ENCODE data around the gene RPS6KB1.
"Not testable (repeated sequence)": the region's sequence is repeated elsewhere in the genome, so short reads cannot be mapped to it uniquely, and the experiment has no call there.

RPS6KB1 gene

DNA sequence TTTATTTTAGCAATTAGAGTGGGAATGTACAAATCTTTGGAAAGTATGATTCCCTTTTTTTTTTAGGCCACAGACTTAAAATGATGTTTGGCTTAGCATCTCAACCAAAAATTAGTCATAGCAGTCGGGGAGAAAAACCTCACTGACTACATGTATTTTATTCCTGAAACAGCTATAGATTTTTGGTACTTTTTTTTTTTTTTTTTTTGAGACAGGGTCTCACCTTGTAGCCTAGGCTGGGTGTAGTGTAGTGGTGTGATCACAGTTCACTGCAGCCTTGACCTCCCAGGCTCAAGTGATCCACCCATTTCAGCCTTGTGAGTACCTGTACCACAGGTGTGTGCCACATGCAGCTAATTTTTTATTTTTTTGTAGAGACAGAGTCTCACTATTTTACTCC is 48.2 kb downstream of the RPS6KB1 start:
- Histone ChIP-seq H3K27me3 (ENCODE audit: insufficient read depth, low read length, poor library complexity) (no peaks in the 10 kb centered on the region), H3K36me3 (ENCODE audit: insufficient read depth, low read length) (peaks cover 73% of the 10 kb centered on the region), H3K4me2 (ENCODE audit: insufficient read depth, low read length) (no peak overlapping the region), H3K9me3 (ENCODE audit: insufficient read depth, low read length, severe bottlenecking) (no peaks in the 10 kb centered on the region), H3K27ac (ENCODE audit: low read length) (no peak overlapping the region), H3K4me1 (ENCODE audit: insufficient read depth, low read length) (no peaks in the 10 kb centered on the region), H3K9ac (ENCODE audit: low read depth, low read length) (no peak overlapping the region), H2AFZ (ENCODE audit: low read depth, low read length) (no peak overlapping the region), H3K79me2 (ENCODE audit: insufficient read depth, low read length) (no peaks in the 10 kb centered on the region), H4K20me1 (ENCODE audit: insufficient read depth, low read length) (no peaks in the 10 kb centered on the region), H3K4me3 (ENCODE audit: low read depth in 1 of 2, low read length in 2 of 2) (no peak overlapping the region)
- no peak for TF ChIP-seq EZH2 (IDR thresholded peaks at IDR 0.05; ENCODE audit: borderline replicate concordance, low read depth, low read length, severe bottlenecking)
- TF ChIP-seq, protein P1, sequence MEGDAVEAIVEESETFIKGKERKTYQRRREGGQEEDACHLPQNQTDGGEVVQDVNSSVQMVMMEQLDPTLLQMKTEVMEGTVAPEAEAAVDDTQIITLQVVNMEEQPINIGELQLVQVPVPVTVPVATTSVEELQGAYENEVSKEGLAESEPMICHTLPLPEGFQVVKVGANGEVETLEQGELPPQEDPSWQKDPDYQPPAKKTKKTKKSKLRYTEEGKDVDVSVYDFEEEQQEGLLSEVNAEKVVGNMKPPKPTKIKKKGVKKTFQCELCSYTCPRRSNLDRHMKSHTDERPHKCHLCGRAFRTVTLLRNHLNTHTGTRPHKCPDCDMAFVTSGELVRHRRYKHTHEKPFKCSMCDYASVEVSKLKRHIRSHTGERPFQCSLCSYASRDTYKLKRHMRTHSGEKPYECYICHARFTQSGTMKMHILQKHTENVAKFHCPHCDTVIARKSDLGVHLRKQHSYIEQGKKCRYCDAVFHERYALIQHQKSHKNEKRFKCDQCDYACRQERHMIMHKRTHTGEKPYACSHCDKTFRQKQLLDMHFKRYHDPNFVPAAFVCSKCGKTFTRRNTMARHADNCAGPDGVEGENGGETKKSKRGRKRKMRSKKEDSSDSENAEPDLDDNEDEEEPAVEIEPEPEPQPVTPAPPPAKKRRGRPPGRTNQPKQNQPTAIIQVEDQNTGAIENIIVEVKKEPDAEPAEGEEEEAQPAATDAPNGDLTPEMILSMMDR (IDR thresholded peaks at IDR 0.05; ENCODE audit: borderline replicate concordance, extremely low read depth, low read length, poor library complexity, severe bottlenecking), result no peak
- ATAC-seq (ENCODE audit: insufficient read depth, low read depth) (no peak), DNase-seq (no peak)

DNA sequence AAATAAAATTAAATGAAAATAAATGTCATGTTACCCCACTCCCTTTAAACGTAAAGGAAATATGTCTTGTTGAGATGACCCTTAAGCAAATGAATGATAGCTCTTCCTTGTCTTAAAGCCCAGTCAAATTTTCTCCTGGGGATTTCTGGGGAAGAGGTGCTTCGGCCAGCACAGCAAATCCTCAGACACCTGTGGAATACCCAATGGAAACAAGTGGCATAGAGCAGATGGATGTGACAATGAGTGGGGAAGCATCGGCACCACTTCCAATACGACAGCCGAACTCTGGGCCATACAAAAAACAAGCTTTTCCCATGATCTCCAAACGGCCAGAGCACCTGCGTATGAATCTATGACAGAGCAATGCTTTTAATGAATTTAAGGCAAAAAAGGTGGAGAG is 53.5 kb downstream of the RPS6KB1 start:
- H3K4me3 ChIP-seq (ENCODE audit: low read depth in 1 of 2, low read length in 2 of 2); DNase-seq; H3K27ac ChIP-seq (ENCODE audit: low read length); H3K9me3 ChIP-seq (ENCODE audit: insufficient read depth, low read length, severe bottlenecking); H3K9ac ChIP-seq (ENCODE audit: low read depth, low read length); H4K20me1 ChIP-seq (ENCODE audit: insufficient read depth, low read length); ATAC-seq (ENCODE audit: insufficient read depth, low read depth); H2AFZ ChIP-seq (ENCODE audit: low read depth, low read length); H3K4me2 ChIP-seq (ENCODE audit: insufficient read depth, low read length); H3K79me2 ChIP-seq (ENCODE audit: insufficient read depth, low read length); H3K27me3 ChIP-seq (ENCODE audit: insufficient read depth, low read length, poor library complexity); H3K4me1 ChIP-seq (ENCODE audit: insufficient read depth, low read length): not testable (repeated sequence)
- peaks cover 69% of the 10 kb centered on the region for H3K36me3 ChIP-seq (ENCODE audit: insufficient read depth, low read length)

DNA sequence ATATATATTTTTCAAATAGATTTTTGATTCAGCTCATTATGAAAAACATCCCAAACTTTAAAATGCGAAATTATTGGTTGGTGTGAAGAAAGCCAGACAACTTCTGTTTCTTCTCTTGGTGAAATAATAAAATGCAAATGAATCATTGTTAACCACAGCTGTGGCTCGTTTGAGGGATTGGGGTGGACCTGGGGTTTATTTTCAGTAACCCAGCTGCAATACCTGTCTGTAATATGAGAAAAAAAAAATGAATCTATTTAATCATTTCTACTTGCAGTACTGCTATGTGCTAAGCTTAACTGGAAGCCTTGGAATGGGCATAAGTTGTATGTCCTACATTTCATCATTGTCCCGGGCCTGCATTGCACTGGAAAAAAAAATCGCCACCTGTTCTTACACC is 54.4 kb downstream of the RPS6KB1 start:
- not testable (repeated sequence) for H3K9ac ChIP-seq (ENCODE audit: low read depth, low read length); H2AFZ ChIP-seq (ENCODE audit: low read depth, low read length); H3K4me2 ChIP-seq (ENCODE audit: insufficient read depth, low read length)

DNA sequence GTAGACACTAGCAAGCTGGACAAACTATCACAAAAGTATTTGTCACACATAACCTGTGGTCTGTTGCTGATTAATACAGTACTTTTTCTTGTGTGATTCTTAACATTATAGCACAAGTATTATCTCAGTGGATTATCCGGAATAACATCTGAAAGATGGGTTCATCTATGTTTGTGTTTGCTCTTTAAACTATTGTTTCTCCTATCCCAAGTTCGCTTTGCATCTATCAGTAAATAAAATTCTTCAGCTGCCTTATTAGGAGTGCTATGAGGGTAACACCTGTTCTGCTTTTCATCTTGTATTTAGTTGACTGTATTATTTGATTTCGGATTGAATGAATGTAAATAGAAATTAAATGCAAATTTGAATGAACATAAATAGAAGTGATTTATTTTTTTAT is 57.1 kb downstream of the RPS6KB1 start:
- Histone ChIP-seq H3K27ac (ENCODE audit: low read length) (no peak overlapping the region), H3K36me3 (ENCODE audit: insufficient read depth, low read length) (peaks cover 46% of the 10 kb centered on the region), H3K9me3 (ENCODE audit: insufficient read depth, low read length, severe bottlenecking) (no peaks in the 10 kb centered on the region), H2AFZ (ENCODE audit: low read depth, low read length) (no peak overlapping the region), H3K79me2 (ENCODE audit: insufficient read depth, low read length) (no peaks in the 10 kb centered on the region), H3K4me3 (ENCODE audit: low read depth in 1 of 2, low read length in 2 of 2) (no peak overlapping the region), H4K20me1 (ENCODE audit: insufficient read depth, low read length) (no peaks in the 10 kb centered on the region), H3K27me3 (ENCODE audit: insufficient read depth, low read length, poor library complexity) (no peaks in the 10 kb centered on the region), H3K4me2 (ENCODE audit: insufficient read depth, low read length) (no peak overlapping the region), H3K4me1 (ENCODE audit: insufficient read depth, low read length) (no peaks in the 10 kb centered on the region), H3K9ac (ENCODE audit: low read depth, low read length) (no peak overlapping the region)
- ATAC-seq (ENCODE audit: insufficient read depth, low read depth) (no peak), DNase-seq (no peak)
- TF ChIP-seq, protein P1 (IDR thresholded peaks at IDR 0.05; ENCODE audit: borderline replicate concordance, extremely low read depth, low read length, poor library complexity, severe bottlenecking), result no peak

More for the DNA sequence above, 54.4 kb downstream of the RPS6KB1 start:
- not testable (repeated sequence) for ATAC-seq (ENCODE audit: insufficient read depth, low read depth); H3K79me2 ChIP-seq (ENCODE audit: insufficient read depth, low read length); H3K27ac ChIP-seq (ENCODE audit: low read length); H3K9me3 ChIP-seq (ENCODE audit: insufficient read depth, low read length, severe bottlenecking); H3K4me1 ChIP-seq (ENCODE audit: insufficient read depth, low read length); DNase-seq; H3K27me3 ChIP-seq (ENCODE audit: insufficient read depth, low read length, poor library complexity); H4K20me1 ChIP-seq (ENCODE audit: insufficient read depth, low read length); H3K4me3 ChIP-seq (ENCODE audit: low read depth in 1 of 2, low read length in 2 of 2)
- peaks cover 65% of the 10 kb centered on the region for H3K36me3 ChIP-seq (ENCODE audit: insufficient read depth, low read length)
